ENCODE data around the gene WDR91. TPM values are rescaled to one million over a fixed set of nuclear protein-coding genes. Genes with fewer than 3 reads are reported as not detected.
A peak's percentile ranks its signal among the peaks of the same experiment; 100 is the strongest.

WDR91 gene
- total RNA-seq, 3 donors from 2014 or later: 6.4 to 15.4 (median 10.1) TPM

- DNase-seq (no peak), ATAC-seq (no peak)
- intact Hi-C loops (cut with DNase I, micrococcal nuclease): no loop called here
- no peaks in the 10 kb centered on the region for H3K4me1 ChIP-seq (ENCODE audit: low read depth)
- H3K9me3 ChIP-seq: no peaks in the 10 kb centered on the region
- no peak for TF ChIP-seq CTCF (IDR thresholded peaks at IDR 0.05)
- no peak overlapping the region for H3K4me3 ChIP-seq
- no peaks in the 10 kb centered on the region for H3K36me3 ChIP-seq (ENCODE audit: low read depth)
These were observed 20.8 kb upstream of the WDR91 start for GRCh38 chr7:135232087-135232486.

DNA sequence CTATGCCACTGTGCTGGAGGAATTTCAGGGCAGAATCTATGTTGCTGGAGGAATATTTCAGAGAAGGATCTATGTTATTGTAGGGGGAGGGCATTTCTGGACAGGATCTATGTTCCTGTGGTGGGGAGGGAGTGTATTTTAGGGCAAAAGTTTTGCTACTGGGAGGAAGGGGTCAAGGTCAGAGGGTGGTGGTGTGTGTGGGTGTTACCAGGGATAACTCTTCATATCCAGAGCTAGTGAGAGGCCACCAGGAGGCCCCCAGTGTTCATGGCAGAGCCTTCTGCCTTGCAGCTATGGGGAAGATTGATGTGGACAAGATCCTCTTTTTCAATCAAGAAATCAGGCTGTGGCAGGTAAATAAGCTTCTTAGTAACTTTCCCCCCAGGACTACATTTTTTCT, 20.4 kb upstream of the WDR91 start:
- TF ChIP-seq CTCF (IDR thresholded peaks at IDR 0.05): no peak
- Histone ChIP-seq H3K9me3 (no peaks in the 10 kb centered on the region), H3K4me3 (no peak overlapping the region), H3K4me1 (ENCODE audit: low read depth) (no peaks in the 10 kb centered on the region), H3K36me3 (ENCODE audit: low read depth) (no peaks in the 10 kb centered on the region)
- ATAC-seq (no peak), DNase-seq (no peak)
- intact Hi-C loops (cut with DNase I, micrococcal nuclease): no loop called here

DNA sequence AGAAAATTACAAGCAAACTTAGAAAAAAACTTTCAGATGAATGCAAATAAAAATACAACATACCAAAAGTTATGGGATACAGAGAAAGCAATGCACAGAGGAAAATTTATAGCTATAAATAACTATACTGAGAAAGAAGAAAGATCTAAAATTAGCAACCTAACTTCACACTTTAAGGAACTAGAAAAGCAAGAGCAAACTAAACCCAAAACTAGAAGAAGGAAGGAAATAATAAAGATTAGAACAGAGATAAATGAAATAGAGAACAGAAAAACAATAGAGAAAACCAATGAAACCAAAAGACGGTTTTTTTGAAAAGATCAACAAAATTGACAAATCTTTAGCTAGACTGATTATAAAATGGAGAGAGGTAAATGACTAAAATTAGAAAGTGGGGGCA, 12.7 kb upstream of the WDR91 start:
- DNase-seq (no peak), ATAC-seq (no peak)
- no peak overlapping the region for H3K4me3 ChIP-seq
- intact Hi-C loops (cut with DNase I, micrococcal nuclease): no loop called here
- H3K9me3 ChIP-seq: no peaks in the 10 kb centered on the region
- H3K36me3 ChIP-seq (ENCODE audit: low read depth): no peaks in the 10 kb centered on the region
- no peak for TF ChIP-seq CTCF (IDR thresholded peaks at IDR 0.05)
- no peaks in the 10 kb centered on the region for H3K4me1 ChIP-seq (ENCODE audit: low read depth)

GRCh38 chr7:135217645-135218509, 6.6 kb upstream of the WDR91 start:
- Histone ChIP-seq H3K4me1 (ENCODE audit: low read depth) (peaks cover 5% of the 10 kb centered on the region), H3K36me3 (ENCODE audit: low read depth) (no peaks in the 10 kb centered on the region), H3K4me3 (no peak overlapping the region), H3K9me3 (no peaks in the 10 kb centered on the region)
- peak; percentile 97 for ATAC-seq
- TF ChIP-seq CTCF (IDR thresholded peaks at IDR 0.05): no peak
- peak in 1 of 3 donors; percentile 34 for DNase-seq
- intact Hi-C loops (cut with DNase I, micrococcal nuclease): no loop called here

GRCh38 chr7:135215698-135216097, 4.4 kb upstream of the WDR91 start:
- ATAC-seq (no peak), DNase-seq (no peak)
- no peak for TF ChIP-seq CTCF (IDR thresholded peaks at IDR 0.05)
- Histone ChIP-seq H3K4me3 (no peak overlapping the region), H3K36me3 (ENCODE audit: low read depth) (no peaks in the 10 kb centered on the region), H3K9me3 (no peaks in the 10 kb centered on the region), H3K4me1 (ENCODE audit: low read depth) (peaks cover 5% of the 10 kb centered on the region)
- intact Hi-C loops (cut with DNase I, micrococcal nuclease): no loop called here
